Karpas-422 (cell line): ENCODE results near the gene KRT20. TPM values are rescaled to one million over a fixed set of nuclear protein-coding genes. Genes with fewer than 3 reads are reported as not detected.

ENCODE experiments used
- DNase-seq: peaks from one replicate; pipeline ENCODE4 v3.0.0-alpha.2; 2015
- H2AFZ ChIP-seq: fragments of 200-600 bp; sonication (generic); 2 replicates; pipeline ENCODE4 v1.6.1; 2014; ENCODE audit warnings: antibody characterized with exemption, low read length, mixed read lengths
- H3K27ac ChIP-seq: fragments of 200-600 bp; sonication (generic); 2 replicates; pipeline ENCODE4 v1.5.1; 2014; ENCODE audit warnings: mild to moderate bottlenecking, low read length, moderate library complexity
- H3K27me3 ChIP-seq: fragments of 200-600 bp; sonication (generic); 2 replicates; pipeline ENCODE4 v1.6.1; 2014; ENCODE audit warnings: low read length, mixed read lengths
- H3K36me3 ChIP-seq: fragments of 200-600 bp; sonication (generic); 2 replicates; pipeline ENCODE4 v1.6.1; 2014; ENCODE audit warnings: low read length, mixed read lengths; ENCODE audit not compliant: insufficient read depth
- H3K4me1 ChIP-seq: fragments of 200-600 bp; sonication (generic); 2 replicates; pipeline ENCODE4 v1.6.1; 2014; ENCODE audit warnings: mild to moderate bottlenecking, low read length, mixed read lengths
- H3K4me2 ChIP-seq: fragments of 200-600 bp; sonication (generic); 2 replicates; pipeline ENCODE4 v1.6.1; 2014; ENCODE audit warnings: low read length, low read depth, mild to moderate bottlenecking; ENCODE audit not compliant: poor library complexity, severe bottlenecking
- H3K4me3 ChIP-seq: fragments of 200-600 bp; sonication (generic); 2 replicates; pipeline ENCODE4 v1.5.1; 2014; ENCODE audit warnings: mild to moderate bottlenecking, antibody characterized with exemption, low read length, mixed read lengths
- H3K79me2 ChIP-seq: fragments of 200-600 bp; sonication (generic); 2 replicates; pipeline ENCODE4 v1.6.1; 2014; ENCODE audit warnings: mild to moderate bottlenecking, low read length, mixed read lengths
- H3K9ac ChIP-seq: fragments of 200-600 bp; sonication (generic); 2 replicates; pipeline ENCODE4 v1.6.0; 2014; ENCODE audit warnings: low read length
- H3K9me2 ChIP-seq: fragments of 200-600 bp; sonication (generic), shearing (Covaris generic); replicated peaks from 2 replicates; pipeline ENCODE4 v1.6.0; 2014; ENCODE audit warnings: mild to moderate bottlenecking, low read length, moderate library complexity; ENCODE audit not compliant: insufficient read depth
- H3K9me3 ChIP-seq: fragments of 300-700, 200-600 bp; sonication (generic); 2 replicates; pipeline ENCODE4 v1.6.1; 2014; ENCODE audit warnings: low read length, mixed read lengths
- H4K20me1 ChIP-seq: fragments of 200-600 bp; sonication (generic); 2 replicates; pipeline ENCODE4 v1.6.1; 2014; ENCODE audit warnings: mild to moderate bottlenecking, antibody characterized with exemption, low read length, low read depth; ENCODE audit not compliant: insufficient read depth
- total RNA-seq: library from RNA; depleted of rRNA; stranded (reverse); fragments of >200 nt; shearing (Covaris generic); gene quantifications from 2 replicates; pipeline ENCODE4 v1.2.3, GENCODE V29; 2014; ENCODE audit warnings: low replicate concordance

Gene KRT20
- total RNA-seq, 1 experiment from 2014 or later: not detected

DNA sequence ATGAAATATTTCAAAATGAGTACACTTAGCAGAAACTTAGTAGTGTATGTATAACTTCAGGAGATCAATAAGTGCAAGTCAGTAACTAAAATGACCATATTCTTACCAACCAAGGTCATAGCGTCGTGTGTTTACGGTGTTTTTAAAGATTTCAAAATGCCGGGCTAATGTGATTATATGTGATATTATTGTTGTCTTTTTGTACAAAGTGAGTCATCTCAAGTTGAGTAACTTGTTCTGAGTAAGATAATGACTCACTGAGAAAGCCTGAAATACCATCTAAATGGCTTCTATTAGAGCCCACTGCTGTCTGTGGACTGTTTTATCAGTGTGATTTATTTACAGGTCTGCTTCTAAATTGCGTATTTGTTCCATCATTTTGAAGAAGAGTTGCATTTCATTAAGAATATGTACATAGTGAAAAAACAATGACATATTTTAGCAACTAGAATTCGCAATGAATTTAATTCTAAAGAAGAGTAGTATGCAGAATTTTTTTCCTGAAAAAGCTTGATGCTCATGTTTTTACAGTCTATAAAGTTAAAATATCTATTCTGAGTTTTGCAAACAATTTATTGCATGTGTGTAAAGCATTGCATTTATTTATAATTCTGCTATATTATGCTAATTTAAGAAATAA, 30.7 kb downstream of the KRT20 start:
- no peaks in the 10 kb centered on the region for H3K36me3 ChIP-seq
- H2AFZ ChIP-seq: no peak overlapping the region
- H3K9me2 ChIP-seq: no peaks in the 10 kb centered on the region
- no peak overlapping the region for H3K4me3 ChIP-seq
- H3K79me2 ChIP-seq: no peaks in the 10 kb centered on the region
- no peak overlapping the region for H3K4me2 ChIP-seq
- DNase-seq: no peak
- H3K9ac ChIP-seq: no peak overlapping the region
- no peaks in the 10 kb centered on the region for H3K27me3 ChIP-seq
- H3K27ac ChIP-seq: no peak overlapping the region
- no peaks in the 10 kb centered on the region for H3K9me3 ChIP-seq
- H3K4me1 ChIP-seq: no peaks in the 10 kb centered on the region
- H4K20me1 ChIP-seq: no peaks in the 10 kb centered on the region

DNA sequence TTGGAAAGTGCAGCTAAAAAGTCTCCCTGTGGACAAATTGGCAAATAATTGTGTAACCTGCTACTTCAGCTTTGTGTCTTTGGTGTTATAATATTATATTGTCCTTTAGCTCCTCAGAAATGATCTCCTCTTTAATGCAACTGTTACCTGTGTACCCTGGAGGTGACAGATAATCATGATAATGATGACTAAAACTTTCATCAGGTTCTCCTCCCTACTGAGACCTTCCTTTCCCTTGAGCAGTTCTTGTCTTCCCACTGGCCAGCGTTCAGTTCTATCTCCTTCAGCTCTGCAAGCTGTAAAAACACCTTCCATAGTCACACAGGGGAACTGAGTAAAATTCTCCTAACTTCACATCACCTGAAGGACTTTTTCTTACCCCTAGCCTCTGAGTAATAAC, 32.7 kb downstream of the KRT20 start:
- Histone ChIP-seq H3K4me2 (no peak overlapping the region), H3K9ac (no peak overlapping the region), H3K36me3 (no peaks in the 10 kb centered on the region), H3K27ac (no peak overlapping the region), H3K9me2 (no peaks in the 10 kb centered on the region), H3K4me1 (no peaks in the 10 kb centered on the region), H2AFZ (no peak overlapping the region), H3K9me3 (no peaks in the 10 kb centered on the region), H3K79me2 (no peaks in the 10 kb centered on the region), H3K27me3 (no peaks in the 10 kb centered on the region), H4K20me1 (no peaks in the 10 kb centered on the region), H3K4me3 (no peak overlapping the region)
- no peak for DNase-seq

- no peaks in the 10 kb centered on the region for H3K9me3 ChIP-seq
- no peak overlapping the region for H3K27ac ChIP-seq
- H3K4me3 ChIP-seq: no peak overlapping the region
- H3K4me2 ChIP-seq: no peak overlapping the region
- H3K4me1 ChIP-seq: no peaks in the 10 kb centered on the region
- no peaks in the 10 kb centered on the region for H3K27me3 ChIP-seq
- no peak for DNase-seq
- no peaks in the 10 kb centered on the region for H3K79me2 ChIP-seq
- no peak overlapping the region for H2AFZ ChIP-seq
- no peak overlapping the region for H3K9ac ChIP-seq
- no peaks in the 10 kb centered on the region for H3K36me3 ChIP-seq
- no peaks in the 10 kb centered on the region for H3K9me2 ChIP-seq
- no peaks in the 10 kb centered on the region for H4K20me1 ChIP-seq
Observed at GRCh38 chr17:40850293-40850972, 34.6 kb downstream of the KRT20 start.

DNA sequence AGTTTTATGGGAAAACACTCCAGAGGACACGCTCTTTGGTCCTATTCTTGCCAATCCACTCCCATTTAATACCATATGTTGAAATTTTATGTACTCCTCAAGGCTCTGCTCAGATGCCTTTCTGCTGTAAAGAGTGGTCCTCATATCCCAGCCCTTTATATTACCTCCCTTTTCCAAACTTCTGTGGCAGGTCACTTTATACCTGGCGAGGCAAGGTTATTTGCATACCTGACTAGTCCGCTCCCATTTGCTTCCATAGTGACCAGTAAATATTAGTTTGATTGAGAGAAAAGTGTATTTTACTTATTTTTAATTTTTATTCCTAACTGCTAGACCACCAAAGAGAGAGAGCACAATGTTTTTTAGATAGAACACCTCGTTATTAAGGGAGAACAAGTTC, 35.3 kb downstream of the KRT20 start:
- Histone ChIP-seq H3K27ac (no peak overlapping the region), H3K4me2 (no peak overlapping the region), H3K9me2 (no peaks in the 10 kb centered on the region), H3K9ac (no peak overlapping the region), H3K27me3 (no peaks in the 10 kb centered on the region), H3K79me2 (no peaks in the 10 kb centered on the region), H3K4me1 (no peaks in the 10 kb centered on the region), H3K9me3 (no peaks in the 10 kb centered on the region), H4K20me1 (no peaks in the 10 kb centered on the region), H3K4me3 (no peak overlapping the region), H3K36me3 (no peaks in the 10 kb centered on the region), H2AFZ (no peak overlapping the region)
- DNase-seq: no peak

GRCh38 chr17:40848583-40849235, 36.3 kb downstream of the KRT20 start:
- Histone ChIP-seq H3K9me3 (no peaks in the 10 kb centered on the region), H3K9ac (no peak overlapping the region), H3K4me2 (no peak overlapping the region), H3K4me3 (no peak overlapping the region), H3K27me3 (no peaks in the 10 kb centered on the region), H2AFZ (no peak overlapping the region), H3K79me2 (no peaks in the 10 kb centered on the region), H3K36me3 (no peaks in the 10 kb centered on the region), H3K9me2 (no peaks in the 10 kb centered on the region), H3K27ac (no peak overlapping the region), H4K20me1 (no peaks in the 10 kb centered on the region), H3K4me1 (no peaks in the 10 kb centered on the region)
- DNase-seq: no peak

GRCh38 chr17:40846515-40847144, 38.4 kb downstream of the KRT20 start:
- DNase-seq: no peak
- Histone ChIP-seq H4K20me1 (no peaks in the 10 kb centered on the region), H3K9me2 (no peaks in the 10 kb centered on the region), H3K27me3 (no peaks in the 10 kb centered on the region), H3K27ac (no peak overlapping the region), H3K9ac (no peak overlapping the region), H3K4me1 (no peaks in the 10 kb centered on the region), H3K36me3 (no peaks in the 10 kb centered on the region), H3K79me2 (no peaks in the 10 kb centered on the region), H3K4me2 (no peak overlapping the region), H2AFZ (no peak overlapping the region), H3K4me3 (no peak overlapping the region), H3K9me3 (no peaks in the 10 kb centered on the region)

DNA sequence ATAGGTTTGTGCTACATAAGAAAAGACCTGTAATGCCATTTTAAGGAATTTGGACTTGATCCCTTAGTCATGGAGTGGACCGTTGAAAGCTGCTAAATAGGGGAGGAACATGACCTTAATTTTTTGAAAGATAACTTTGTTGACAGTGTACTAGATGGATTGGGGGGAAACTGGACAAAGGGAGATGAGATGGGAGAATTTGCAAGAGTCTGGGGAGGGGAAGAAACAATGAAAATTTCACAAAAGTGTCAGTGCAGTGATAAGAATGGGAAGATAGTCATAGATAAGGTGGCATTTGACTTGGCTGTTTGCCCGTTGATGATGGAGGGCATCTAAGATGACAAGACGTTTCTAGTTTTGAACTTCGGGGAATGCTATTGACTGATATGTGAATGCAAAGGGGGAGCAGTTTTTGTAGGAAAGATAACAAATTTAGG, 40.4 kb downstream of the KRT20 start:
- H3K9ac ChIP-seq: no peak overlapping the region
- no peak overlapping the region for H3K4me3 ChIP-seq
- H3K9me2 ChIP-seq: no peaks in the 10 kb centered on the region
- H3K27me3 ChIP-seq: no peaks in the 10 kb centered on the region
- no peak overlapping the region for H3K27ac ChIP-seq
- no peaks in the 10 kb centered on the region for H3K9me3 ChIP-seq
- H3K36me3 ChIP-seq: no peaks in the 10 kb centered on the region
- no peak overlapping the region for H2AFZ ChIP-seq
- H4K20me1 ChIP-seq: no peaks in the 10 kb centered on the region
- H3K4me2 ChIP-seq: no peak overlapping the region
- H3K4me1 ChIP-seq: no peaks in the 10 kb centered on the region
- no peak for DNase-seq
- H3K79me2 ChIP-seq: no peaks in the 10 kb centered on the region

GRCh38 chr17:40843242-40843641, 41.8 kb downstream of the KRT20 start:
- no peaks in the 10 kb centered on the region for H3K4me1 ChIP-seq
- H4K20me1 ChIP-seq: no peaks in the 10 kb centered on the region
- H3K79me2 ChIP-seq: no peaks in the 10 kb centered on the region
- no peak overlapping the region for H3K9ac ChIP-seq
- no peak overlapping the region for H2AFZ ChIP-seq
- H3K4me3 ChIP-seq: no peak overlapping the region
- no peaks in the 10 kb centered on the region for H3K36me3 ChIP-seq
- no peaks in the 10 kb centered on the region for H3K27me3 ChIP-seq
- no peak overlapping the region for H3K27ac ChIP-seq
- H3K4me2 ChIP-seq: no peak overlapping the region
- H3K9me2 ChIP-seq: no peaks in the 10 kb centered on the region
- no peak for DNase-seq
- no peaks in the 10 kb centered on the region for H3K9me3 ChIP-seq
